ENCODE results near the gene LGR6.
A peak's percentile ranks its signal among the peaks of the same experiment; 100 is the strongest.
"Not testable (repeated sequence)": the region's sequence is repeated elsewhere in the genome, so short reads cannot be mapped to it uniquely, and the experiment has no call there.

LGR6 gene

GRCh38 chr1:202241376-202242079, 47.9 kb downstream of the LGR6 start:
- no peak for DNase-seq

DNA sequence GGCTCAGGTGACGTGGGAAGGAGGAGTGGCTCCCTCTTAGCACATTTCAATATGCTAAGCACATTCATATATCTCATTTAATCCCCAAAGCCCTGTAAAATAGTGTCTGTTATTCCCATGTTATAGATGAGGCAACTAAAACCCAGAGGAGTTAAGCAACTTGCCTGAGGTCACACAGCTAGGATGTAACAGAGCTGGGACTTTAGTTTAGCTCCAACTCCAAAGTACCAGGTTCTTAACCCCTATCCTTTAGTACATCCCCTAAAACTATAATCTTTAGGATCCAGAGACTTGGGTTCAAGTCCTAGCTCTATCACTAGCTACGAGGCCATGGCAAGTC, 48.5 kb downstream of the LGR6 start:
- no peak for DNase-seq

- no peak for DNase-seq
Observed at GRCh38 chr1:202243006-202243405, 49.4 kb downstream of the LGR6 start.

DNA sequence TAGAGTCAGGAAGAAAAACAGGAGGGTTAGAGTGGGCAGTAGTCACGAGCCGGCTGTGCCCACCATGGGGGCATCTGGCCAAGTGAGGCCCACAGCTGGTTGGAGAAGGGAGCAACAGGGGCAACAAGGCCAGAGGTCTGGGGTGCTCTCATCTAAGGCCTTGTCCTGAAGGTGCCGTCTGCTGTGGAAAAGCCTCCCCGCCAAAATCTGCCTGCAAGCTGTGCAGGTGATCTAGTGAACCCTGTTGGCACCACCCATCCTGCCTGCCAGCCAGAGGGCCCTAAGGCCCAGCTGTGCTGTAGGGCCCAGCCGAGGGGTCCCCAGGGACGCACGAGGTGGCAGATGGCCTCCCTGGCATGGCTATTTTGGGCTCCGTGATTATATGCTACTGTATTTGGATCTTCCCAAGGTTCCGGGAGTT, 51.3 kb downstream of the LGR6 start:
- no peak for DNase-seq

DNA sequence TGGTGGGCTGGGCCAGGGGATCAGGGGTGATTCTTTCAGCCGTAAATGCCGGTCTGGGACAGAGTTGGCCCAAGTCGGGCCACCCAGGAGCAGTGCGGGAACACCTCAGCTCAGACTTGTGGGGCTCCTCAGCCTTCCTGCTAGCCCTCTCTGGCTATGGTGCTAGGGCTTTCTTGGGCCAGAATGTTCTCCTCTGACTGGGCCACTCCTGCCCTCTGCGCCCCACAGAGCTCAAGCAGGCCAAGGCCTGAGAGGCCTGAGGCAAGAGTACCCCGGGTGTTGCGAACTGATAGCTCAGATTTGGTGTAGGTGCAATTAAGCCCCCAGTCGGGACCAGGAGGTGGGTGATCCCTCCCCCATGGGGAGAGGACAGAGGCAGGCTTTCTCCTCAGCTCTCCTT, 51.8 kb downstream of the LGR6 start:
- no peak for DNase-seq

DNA sequence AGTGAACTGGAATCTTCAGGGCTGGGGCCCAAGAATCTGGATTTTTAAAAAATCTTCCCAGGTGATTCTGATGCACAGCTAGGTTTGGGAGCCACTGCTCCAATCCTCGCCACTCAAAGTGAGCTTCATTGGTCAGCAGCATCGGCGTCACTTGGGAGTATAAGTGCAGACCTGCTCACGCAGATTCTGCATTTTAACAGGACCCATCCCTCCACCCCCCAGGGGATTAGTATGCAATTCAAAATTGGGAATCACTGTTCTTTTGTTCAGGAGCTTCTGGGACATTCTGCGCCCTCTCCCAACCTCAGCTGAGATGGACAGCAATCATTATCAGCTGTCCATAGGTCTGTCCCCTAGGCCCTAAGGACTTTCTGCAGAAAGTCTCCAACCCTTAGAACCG, 53.5 kb downstream of the LGR6 start:
- no peak for DNase-seq

DNA sequence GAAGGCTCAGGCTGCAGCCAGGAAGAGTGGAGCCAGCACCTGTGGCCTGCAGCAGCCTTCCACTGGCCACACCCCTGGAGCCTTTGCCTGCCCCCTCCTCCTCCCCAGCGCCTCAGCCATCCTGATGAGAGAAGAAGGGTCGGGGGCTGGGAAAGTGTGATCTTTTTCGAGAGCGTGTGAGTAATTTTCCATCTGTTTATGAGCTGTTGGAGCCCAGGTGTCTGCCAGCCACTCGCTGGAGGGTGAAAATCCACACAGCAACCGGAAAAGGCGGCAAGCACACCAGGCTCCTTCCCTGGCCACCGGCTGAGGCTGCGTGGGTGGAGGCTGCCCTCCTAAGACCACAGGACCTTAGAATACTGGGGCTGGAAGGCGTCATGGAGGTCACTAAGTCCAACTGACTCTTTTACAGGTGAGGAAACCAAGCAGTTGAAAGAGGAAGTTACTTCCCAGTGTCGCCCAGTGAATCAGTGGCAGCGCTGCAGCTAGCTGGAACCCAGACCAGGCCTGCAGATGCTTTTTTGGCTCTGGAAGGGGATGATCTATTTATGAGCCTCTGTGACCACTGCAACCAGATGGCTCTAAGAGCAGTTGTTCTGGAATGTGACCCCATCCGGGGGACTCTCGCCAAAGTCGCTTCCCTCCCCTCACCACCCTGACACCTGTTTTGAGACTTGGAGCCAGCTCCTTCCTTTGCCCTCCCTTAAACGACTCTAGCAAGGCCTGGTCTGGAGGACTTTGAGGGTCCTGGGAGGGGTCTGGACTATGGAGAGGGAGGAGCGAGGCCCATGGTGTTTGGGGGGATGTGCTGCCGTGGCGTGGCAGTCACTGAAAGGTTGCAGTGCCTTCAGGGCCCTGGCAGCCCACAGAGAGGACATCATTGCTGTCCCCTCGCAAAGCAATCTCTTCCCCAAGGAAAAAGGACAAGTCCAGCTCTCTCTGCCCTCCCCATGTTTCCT, 54.5 kb downstream of the LGR6 start:
- no peak for DNase-seq

GRCh38 chr1:202248861-202249260, 55.3 kb downstream of the LGR6 start:
- DNase-seq = no peak

GRCh38 chr1:202249436-202249835, 55.8 kb downstream of the LGR6 start:
- DNase-seq = no peak

DNA sequence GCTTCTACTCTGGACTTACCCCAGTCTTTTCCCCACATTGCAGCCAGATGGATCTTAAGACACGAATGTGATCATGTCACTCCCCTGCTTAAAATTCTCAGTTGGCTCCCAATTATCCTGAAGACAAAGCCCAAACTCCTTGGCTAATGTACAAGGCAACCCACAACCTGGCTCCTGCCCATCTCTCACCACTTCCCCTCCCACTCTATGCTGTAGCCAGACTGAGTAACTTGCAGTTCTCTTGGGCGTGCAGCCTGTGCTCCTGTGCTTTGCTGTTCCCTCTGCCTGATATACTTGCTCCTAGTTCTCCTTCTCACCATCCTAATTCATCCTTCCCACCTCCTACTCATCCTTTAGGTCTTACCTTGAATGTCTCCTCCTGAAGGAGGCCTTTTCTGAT, 56.2 kb downstream of the LGR6 start:
- DNase-seq = no peak

DNA sequence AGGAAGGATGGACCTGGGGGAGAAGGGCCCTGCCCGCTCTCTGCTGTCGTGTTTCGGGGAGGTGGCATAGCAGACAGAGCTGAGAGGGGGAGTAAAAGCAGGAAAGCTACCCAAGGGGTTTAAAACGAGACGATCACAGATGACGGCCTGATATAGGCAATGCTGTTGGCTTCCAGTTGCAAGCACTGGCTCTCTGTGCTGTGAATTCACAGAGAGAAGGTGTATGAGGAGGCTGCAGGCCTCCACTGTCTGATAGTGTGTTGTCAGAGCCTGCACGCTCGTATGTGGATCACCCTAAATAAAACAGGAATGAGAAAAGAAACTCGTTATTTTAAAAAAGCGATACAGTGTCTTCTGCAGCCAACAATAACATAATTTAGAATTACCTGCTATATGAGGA, 57.4 kb downstream of the LGR6 start:
- DNase-seq = no peak

DNA sequence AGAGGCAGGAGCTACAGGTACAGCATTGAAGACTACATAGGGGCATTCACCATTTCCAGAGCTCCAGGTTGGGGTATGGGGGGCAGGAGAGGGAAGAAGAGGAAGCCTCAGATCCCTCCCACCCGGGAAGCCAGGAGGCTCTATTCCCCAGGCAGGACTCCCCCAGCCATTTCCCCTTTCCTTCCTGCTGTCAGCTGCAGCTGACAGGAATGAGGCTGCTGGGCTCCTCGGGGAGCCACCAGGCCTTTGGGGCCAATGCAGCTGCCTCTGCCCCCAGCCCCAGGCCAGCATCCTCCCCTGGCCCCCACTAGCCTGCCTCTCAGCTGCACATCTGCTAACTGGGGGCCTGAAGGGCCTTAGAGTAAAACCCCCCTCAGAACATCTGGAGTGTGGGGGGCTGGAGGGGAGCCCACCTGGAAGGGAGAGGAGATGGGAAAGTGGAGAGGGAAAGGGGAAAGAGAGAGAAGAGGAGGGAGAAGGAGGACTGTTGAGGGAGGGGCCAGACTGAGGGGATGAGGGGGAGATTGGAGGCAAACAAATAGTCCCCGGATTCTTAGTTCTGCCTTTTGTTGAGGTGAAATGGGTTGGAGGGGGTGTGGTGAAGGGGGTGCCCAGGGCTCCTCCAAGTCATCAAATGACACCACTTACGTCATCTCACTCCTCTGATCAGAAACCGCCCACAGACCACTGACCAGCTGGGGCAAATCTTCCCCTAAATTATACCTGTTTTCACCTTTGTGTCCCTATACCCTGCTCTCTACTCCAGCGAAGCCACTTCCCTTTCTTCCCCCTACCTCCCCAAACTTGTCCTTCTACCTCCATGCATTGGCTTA, 58.0 kb downstream of the LGR6 start:
- DNase-seq = no peak

DNA sequence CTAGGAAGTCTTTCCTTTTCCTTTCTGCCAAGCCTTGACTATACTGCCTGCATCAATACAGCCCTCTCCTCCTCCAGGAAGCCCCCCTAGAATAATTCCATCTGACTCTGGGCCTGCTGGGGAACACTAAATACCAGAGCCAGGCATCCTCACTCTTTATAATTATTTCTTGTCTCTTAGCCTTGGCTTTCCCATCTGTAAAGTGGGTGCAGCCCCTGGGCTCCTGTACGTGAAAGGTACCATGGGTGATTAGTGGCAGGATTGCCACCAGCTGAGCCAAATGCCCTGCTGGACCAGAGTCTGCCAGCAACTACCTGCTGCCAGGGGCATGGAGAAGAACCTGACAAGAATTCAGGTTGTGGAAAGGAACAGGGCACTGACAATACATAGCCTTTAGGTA, 58.7 kb downstream of the LGR6 start:
- DNase-seq = no peak

DNA sequence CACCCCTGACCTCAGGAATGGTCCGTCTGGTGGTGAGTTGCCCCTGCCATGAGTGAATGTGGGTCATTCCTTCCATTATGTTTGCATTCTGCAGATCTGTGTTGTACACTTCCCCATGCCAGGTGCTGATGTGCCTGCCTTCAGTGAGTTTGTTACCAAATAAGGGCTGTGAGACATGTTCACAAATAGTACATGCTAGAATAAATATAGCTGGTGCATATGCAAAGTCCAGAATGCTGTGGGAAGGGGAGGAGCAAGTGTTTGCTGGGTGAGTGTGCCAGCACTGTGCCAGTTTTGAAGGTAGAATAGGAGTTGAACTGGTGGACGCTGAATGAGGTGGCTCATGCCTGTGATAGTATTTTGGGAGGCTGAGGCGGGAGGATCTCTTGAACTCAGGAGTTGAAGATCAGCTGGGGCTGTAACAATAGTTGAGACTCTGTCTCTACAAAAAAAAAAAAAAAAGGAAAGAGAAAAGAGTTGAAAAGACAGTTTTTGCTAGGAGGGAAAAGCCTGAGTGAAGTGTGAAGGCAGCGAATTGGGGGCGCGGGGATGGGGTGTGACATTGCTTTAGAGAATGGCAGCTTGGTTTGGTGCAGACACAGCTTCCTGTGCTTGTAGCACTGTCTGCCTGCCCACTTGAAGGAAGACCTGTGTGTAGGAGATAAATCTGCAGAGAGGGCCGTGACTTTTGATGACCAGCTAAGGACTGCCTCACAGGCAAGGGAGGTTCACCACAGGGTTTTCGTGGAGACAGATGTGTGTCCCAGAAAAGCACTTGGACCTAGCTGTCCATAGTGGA, 61.1 kb downstream of the LGR6 start:
- no peak for DNase-seq

DNA sequence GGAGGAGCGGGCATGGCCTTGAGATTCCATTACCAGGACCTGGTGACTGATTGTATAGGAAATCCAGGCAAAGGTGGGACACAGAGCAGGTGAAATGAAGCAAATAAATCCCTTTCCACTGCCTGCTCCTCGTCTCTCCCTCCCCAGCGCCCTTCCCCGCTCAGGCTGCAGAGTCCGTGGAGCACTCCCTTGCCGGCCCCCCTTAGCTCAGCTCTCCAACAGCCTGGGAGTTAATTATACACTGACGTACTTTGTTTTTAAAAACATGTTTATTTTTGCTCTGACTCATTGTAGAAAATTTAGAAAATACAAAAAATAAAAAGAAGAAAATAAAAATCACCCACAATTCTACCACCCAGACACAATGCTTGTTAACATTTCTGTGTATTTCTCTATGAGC, 61.7 kb downstream of the LGR6 start:
- DNase-seq = no peak

GRCh38 chr1:202259705-202260104, 66.1 kb downstream of the LGR6 start:
- peak; percentile 17 for DNase-seq

GRCh38 chr1:202261209-202261958, 67.8 kb downstream of the LGR6 start:
- not testable (repeated sequence) for DNase-seq

GRCh38 chr1:202263628-202264027, 70.0 kb downstream of the LGR6 start:
- no peak for DNase-seq

GRCh38 chr1:202264300-202264699, 70.7 kb downstream of the LGR6 start:
- peak; percentile 19 for DNase-seq

DNA sequence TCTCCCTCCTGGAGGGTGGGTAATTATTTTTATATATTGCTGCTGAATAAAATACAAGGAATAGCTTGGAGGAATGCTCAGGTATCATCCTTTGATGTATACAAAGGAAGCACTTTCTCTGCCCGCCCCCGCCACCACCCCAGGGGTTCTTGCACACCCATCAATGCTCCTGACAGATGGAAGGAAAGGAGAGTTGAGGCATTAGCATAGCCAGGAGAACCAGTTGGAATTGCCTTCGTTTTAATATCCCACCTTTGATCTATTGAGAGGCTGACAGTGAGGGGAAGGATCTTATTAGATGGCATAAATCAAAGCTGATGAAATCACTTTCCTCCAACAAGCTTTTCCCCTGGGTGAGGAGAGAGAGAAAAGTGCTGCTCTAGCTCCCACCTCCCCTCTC, 71.1 kb downstream of the LGR6 start:
- peak; percentile 13 for DNase-seq

DNA sequence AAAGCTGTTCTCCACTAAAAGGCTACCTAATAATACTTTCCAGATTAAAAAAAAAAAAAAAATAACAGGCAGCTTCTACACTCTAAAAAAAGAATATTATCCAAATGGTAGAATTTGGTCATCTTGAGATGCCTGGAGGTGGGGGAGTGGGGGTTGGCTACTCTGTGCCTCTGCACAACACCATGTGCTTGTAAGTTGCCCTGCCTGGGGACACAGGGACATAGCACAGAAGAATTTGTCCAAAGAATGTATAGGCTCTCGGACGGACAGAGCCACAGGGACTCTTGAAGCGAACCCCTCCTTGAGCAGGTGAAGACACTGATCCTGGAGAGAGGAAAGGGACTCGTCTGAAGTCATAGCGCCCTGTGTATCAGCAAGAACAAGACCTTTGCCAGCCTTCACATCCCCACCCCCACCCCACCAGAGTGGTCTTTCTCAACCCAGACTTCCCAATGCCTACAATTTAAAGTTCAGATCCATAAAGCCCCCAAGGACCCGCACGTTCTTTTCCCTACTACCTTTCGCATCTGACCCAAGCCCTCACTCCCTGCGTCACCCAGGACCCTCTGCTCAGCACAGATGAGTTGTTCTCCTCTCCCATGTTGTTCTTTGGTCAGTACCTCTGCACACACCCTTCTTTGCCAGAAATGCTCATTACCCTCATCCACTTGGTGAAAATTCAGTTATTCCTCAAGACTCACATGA, 72.6 kb downstream of the LGR6 start:
- peak; percentile 40 for DNase-seq
